Medulla oblongata (tissue), 1 donor: Measurements from ENCODE around the gene CCL4L2.
"Not testable (repeated sequence)": the region's sequence is repeated elsewhere in the genome, so short reads cannot be mapped to it uniquely, and the experiment has no call there.

Source experiments
- DNase-seq: peaks from one replicate; pipeline ENCODE4 v3.0.0-alpha.2; 2015; ENCODE audit errors: extremely low spot score

Gene CCL4L2

DNA sequence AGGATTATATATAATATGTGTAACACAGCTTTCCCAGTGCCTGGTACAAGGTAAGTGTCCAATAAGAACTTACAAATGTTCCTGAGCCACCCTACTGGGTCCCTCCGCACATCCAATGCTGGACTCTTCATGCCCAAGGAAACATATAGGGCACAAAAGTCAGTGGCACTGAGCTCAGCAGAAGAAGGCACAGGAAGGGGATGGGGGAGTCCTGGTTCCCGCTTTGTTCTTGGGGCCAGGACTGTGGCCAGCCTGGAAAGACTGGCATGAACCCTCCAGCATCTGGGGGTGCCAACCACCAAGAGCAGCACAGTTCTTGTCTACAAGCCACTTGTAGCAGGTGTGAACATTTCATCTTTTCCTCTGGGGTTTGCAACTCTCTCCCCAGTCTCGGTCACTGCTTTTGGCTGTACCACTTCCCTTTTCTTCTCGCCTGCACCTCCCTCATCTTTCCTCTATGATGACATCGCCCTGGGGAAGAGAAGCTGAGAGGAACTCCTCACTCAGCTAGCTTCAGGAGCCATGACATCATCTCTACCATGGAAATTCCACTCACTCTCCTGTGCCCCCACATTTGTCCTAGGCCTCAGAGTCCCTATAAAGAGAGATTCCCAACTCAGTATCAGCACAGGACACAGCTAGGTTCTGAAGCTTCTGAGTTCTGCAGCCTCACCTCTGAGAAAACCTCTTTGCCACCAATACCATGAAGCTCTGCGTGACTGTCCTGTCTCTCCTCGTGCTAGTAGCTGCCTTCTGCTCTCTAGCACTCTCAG is at the start of gene CCL4L2:
Gene CCL4L2 (plus strand): TSS at position 625 of the 773 bp plus-strand sequence.
- not testable (repeated sequence) for DNase-seq

DNA sequence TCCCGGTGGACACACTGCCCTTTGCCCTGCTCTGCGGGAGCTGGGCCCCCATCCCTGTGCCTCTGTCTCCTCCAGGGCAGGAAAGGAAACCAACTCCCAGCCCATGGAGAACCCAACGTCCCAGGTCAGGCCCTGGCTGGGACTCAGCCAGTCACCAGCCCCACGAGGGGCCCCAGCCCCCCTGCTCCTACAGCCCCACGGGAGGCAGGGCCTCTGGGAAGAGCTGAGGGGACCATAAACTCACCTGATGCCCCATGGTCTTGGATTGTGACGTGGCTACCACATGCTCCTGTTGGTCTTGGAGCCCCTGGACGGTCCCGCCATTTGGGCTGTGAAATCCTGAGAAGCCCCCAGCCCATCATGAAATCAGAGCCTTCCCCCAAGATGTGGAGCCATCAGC is 42.0 kb upstream of the CCL4L2 start:
- DNase-seq, result not testable (repeated sequence)

DNA sequence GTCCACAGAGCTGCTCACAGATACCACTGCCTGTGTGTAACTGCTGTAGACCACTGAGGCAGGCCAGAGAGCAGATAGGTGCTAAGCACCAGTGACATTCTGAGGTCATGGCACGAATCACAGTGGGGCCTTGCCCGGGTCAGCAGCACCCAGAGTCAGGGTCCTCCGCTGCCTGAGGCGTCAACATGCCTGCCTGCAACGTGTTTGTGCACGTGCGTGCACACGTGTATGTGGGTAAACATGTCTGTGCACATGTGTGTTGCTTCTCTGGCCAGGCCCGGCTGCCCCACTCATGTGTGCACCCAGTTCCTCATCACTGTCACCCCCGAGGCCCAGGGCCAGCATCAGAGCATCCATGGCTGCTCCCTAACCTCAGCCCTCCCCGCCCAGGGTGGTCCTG is 34.3 kb upstream of the CCL4L2 start, which contains the start of gene TBC1D3B:
Gene TBC1D3B (minus strand): TSS at position 101 of the 400 bp plus-strand sequence. CDS start 1,586 bp downstream, outside the sequence.
- DNase-seq, result not testable (repeated sequence)

GRCh38 chr17:36181446-36182175 is 29.3 kb upstream of the CCL4L2 start:
- DNase-seq, result not testable (repeated sequence)

DNA sequence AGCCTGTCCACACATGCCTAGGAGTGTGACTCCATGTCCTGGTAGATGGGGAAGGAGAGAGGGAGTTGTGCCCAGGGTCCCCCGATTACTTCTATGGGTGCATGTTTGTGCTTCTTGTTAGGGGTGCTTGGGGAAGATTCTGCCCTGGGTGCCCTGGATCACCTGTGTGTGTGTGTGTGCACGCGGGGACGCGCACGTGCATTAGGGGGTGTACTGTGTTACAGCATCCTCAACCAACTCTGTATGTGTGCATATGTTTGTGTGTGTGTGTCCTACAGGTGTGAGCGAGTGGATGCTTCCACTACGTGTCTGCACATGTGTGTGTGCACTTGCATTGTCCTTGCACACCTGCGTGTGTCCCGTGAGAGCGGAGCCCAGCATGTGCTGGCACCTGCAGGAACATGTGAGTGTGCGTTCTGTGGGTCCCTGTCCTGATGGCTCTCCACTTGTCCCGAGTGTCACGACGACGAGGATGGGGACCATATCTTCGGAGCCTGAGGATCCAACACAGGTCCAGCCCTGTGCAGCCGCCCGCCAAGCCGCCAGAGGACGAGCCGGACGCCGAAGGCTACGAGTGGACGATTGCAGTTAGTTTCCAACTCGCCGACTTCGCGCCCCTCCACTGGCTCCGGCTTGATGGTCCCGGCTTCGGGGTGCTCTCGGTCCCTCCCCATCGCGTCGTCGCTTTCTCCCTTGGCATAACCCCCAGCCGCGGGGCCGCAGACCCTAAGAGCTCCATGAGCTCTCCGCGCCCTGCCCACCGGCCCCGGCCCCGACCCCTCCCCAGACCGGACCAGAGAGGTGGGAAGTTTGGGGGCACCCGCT is 28.5 kb upstream of the CCL4L2 start:
- no peak for DNase-seq

DNA sequence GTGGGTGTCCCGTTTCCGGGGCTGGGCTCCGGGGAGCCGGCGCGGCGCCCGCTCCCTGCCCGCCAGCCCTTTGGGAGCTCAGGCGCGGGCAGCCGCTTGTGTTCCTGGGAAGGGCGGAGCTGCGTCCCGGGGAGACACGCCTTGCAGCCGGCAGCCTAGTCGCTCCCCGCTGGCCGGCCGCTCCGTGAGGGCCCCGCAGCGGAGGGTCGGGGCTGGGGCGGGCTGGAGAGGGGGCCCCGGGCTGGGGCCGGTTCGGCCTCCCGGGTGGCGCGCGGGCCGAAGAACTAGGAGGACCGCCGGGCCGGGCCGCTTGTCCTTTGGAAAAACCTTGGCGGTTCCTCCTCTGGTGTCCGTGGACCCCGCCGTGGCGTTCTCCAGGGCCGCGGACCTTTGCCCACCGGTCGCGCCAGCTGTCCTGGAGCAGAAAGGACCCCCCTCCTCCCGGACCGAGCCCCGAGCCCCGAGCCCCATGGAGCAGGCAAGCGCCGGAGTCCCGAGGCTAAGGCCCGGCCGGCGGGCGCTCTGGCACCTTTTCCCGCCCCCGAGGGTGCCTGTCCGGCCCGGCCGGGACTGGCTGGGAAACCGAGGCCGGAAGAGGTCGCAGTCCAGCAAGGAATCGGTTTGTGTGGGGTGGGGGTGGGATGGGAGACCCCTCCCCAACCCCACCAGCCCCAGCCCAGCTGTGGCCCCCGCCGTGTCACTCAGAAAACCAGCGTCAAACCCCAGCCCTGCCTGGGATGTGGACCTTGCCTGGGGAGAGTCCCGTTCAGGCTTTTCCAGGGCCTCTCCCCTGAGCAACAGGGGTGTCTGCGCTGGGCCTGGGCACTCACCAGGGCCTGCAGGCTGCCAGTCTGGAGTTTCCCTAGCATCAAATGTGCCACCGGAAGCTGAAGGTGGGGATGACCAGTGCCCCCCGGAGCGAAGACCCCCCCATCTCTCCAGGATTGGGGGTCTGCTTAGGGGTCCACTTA is 27.6 kb upstream of the CCL4L2 start:
- DNase-seq, result no peak

- no peak for DNase-seq
Measured at GRCh38 chr17:36184023-36184765, 26.7 kb upstream of the CCL4L2 start.

DNA sequence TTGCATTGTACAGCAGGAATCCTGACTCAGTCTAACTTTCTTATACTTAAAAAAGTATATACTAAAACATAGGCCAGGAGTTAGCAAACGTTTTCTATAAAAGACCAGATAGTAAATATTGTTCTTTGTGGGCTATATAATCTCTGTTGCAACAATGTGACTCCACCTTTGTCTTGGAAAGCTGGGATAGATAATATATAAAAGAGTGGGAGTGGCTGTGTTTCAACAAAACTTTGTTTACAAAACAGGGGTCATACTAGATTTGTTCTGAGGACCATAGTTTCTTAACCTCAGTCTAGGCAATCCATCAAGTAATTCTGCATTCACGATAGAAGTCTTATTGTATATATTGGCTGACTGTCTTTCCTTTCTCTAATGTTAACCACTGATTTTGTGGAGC is 25.4 kb upstream of the CCL4L2 start:
- no peak for DNase-seq

GRCh38 chr17:36186810-36187763 is 23.8 kb upstream of the CCL4L2 start:
- DNase-seq, result not testable (repeated sequence)

GRCh38 chr17:36187943-36188665 is 22.8 kb upstream of the CCL4L2 start:
- DNase-seq, result not testable (repeated sequence)

DNA sequence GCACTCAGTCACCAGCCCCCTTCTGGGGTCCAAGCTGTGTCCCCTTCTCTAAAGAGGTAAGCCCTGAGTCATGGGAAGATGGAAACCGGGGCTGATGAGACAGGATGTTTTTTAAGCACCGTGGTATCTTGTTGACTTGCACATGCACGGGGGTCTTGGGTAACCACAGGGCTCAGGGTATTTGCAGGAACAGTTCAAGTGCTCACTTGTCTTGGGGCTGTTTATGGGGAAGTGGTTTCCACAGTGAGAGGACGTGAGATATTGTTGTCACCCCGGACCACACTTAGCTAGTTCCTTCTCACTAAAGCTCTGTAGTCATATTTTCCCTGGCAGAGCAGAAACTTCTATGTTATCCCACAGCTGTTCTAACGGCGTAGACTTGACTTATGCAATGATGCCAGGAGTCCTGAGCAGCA is 22.0 kb upstream of the CCL4L2 start:
- peak; percentile 80 for DNase-seq

GRCh38 chr17:36189993-36190392 is 20.9 kb upstream of the CCL4L2 start:
- not testable (repeated sequence) for DNase-seq

DNA sequence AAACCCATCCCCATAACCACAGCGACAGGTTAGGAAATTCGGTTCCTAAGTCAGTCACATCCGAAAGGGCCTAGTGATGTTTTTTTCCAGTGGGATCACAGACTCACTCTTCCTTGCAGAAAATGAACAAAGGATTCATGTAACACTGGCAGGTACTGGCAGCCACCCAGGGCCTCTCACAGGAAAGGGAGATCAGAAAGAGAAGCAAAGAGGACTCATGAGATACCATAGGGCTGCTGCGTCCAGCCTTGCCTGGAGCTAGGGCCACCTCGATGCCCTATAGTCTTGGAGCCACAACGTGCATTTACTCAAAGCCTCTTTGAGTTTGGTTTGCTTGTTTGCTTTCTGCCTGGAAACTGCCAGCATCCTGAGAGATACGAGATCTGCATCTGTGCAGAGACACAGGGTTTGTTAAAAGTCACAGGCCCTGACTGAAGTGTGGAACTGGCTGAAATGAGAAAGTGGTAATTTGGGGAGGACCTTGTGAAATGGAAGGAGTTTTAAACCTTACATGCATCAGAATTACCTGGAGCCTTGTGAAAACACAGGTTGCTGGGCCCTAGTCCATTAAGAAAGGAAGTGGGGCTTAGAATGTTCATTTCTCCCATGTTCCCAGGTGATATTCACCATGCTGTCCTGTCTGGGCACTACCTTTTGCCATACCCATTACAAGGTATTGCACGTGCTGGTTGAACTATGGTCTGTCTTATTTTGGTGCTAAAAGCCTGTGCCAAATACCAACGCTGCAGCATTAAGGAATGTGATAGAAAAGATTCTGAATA is 20.1 kb upstream of the CCL4L2 start:
- DNase-seq, result not testable (repeated sequence)

- no peak for DNase-seq
Measured at GRCh38 chr17:36193216-36193775, 17.6 kb upstream of the CCL4L2 start.

GRCh38 chr17:36194147-36194831 is 16.6 kb upstream of the CCL4L2 start:
- DNase-seq, result not testable (repeated sequence)

GRCh38 chr17:36194832-36195433 is 15.9 kb upstream of the CCL4L2 start:
- DNase-seq, result not testable (repeated sequence)
